Sciatic nerve (tissue), 2 donors: Measurements from ENCODE around the gene SORCS2. TPM values are rescaled to one million over a fixed set of nuclear protein-coding genes. Genes with fewer than 3 reads are reported as not detected.
A peak's percentile ranks its signal among the peaks of the same experiment; 100 is the strongest.

Source experiments
- ATAC-seq: fragments of 200-7000 bp; cut with Tn5 transposase; one replicate; pipeline ENCODE4 v1.9.1; 2020; ENCODE audit warnings: mild to moderate bottlenecking, moderate library complexity
- DNase-seq: peaks from one replicate; pipeline ENCODE4 v3.0.0-alpha.2; 2020; ENCODE audit warnings: low spot score
- intact Hi-C: fragments of 100-400 bp; cut with DNase I; formaldehyde crosslinking; loops from one replicate; pipeline ENCODE4 v1.14.2; 2022
- total RNA-seq: library from RNA; stranded (reverse); fragmentation: NEBNext Ultra II Directional; extraction: Animal tissue kit (Norgen Biotek cat#: 25700); gene quantifications from one replicate; pipeline ENCODE4 v1.2.1, GENCODE V29; 2021
- donor health status: DM: no; HTN: no; CAD: no.
- donor health status: DM: no; HTN: no; CAD: no.

SORCS2 gene
- total RNA-seq, 1 donor from 2014 or later, result 52.5 TPM

DNA sequence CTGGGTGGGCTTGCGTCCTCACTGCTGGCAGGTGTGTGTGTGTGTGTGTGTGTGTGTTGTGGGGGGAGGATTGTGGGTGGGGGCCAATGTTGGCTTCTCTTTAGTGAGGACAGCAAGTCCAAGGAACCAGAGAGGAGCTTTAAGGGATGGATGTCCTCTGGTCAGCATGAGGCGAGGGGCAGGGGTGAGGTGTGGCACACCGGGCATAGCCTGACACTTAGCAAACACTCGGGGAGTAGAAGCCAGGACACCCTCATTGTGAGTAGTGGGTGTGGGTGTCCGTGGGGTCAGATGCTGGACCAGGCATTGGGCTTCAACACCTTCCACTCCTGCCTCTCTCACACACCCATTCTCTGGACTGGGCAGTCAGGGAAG lies 2.8 kb downstream of the SORCS2 start:
- intact Hi-C loops, result no loop called here
- DNase-seq, result no peak
- ATAC-seq, result no peak

DNA sequence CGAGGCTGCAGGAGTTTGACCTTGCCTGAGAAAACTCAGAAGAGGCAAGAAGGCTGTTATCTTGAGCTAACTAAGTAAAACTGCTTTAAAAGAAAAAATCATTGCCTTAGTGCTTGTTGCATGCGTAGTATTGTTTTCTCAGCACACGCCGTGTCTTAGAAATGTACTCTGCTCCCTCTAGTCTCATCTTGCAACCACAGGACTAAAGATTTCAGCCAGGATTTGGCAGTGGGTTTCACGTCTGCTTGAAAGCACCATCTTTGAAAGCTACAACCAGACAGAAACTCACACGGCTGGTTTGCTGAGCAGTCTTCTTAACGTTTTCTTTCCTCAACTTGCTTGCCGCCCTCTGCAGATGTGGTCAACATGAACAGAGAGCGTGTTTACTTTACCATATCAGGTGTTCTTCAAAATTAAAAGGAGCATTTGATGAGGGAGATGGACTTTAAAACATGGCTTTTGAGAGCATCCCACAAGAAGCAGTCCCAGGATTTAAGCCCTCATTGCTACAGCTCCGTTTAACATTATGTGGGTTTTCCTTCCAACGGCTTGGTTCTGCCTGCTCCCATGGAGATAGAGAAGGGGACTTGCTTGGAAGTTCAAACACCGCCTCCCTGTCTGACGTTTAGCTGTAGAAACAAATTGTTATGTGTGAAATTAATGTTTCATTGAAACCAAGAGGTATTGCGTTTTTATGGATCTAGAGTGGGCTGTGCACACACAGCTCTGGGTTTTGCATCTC lies 3.4 kb downstream of the SORCS2 start:
- peak; percentile 35 for ATAC-seq
- no peak for DNase-seq
- intact Hi-C loops, result no loop called here

GRCh38 chr4:7196288-7196651 lies 3.9 kb downstream of the SORCS2 start:
- ATAC-seq (no peak), DNase-seq (no peak)
- intact Hi-C loops, result no loop called here

DNA sequence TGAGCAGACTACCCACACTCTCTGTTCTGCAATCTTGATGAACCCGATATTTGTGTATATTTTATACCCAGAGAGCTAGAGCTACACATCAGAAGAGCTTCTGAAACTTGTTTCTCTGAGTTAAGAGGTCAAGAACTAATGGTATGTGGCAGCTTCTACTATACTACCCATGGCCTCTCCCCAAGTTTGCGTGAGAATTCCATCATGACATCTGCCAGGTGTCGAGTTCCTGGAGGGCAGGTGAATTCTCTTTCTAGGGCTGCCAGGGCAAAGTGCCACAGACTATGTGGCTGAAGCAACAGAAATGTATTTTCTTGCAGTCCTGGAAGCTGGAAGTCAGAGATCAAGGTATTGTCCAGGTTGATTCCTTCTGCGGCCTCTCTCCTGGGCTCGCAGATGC lies 4.4 kb downstream of the SORCS2 start:
- intact Hi-C loops, result no loop called here
- ATAC-seq (no peak), DNase-seq (no peak)

DNA sequence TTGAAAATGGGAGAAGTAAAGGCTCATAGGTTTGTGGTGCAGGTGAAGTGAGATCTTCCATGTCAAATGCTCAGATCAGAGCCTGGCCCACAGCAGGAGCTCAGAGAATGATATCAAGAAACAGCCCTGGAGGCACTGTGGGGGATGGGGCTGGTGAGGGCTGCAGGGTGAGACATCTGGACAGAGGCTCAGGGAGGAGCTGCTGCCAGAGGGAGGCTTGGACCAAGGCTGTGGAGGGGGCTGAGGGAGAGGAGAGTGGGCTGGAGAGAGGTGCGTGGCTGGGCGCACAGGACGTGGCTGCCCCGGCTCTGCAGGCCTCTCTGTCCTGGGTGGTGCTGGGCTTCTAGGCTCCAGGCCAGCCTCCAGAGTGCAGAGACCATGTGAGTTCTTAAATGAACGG lies 5.6 kb downstream of the SORCS2 start:
- ATAC-seq (no peak), DNase-seq (no peak)
- intact Hi-C loops, result no loop called here

DNA sequence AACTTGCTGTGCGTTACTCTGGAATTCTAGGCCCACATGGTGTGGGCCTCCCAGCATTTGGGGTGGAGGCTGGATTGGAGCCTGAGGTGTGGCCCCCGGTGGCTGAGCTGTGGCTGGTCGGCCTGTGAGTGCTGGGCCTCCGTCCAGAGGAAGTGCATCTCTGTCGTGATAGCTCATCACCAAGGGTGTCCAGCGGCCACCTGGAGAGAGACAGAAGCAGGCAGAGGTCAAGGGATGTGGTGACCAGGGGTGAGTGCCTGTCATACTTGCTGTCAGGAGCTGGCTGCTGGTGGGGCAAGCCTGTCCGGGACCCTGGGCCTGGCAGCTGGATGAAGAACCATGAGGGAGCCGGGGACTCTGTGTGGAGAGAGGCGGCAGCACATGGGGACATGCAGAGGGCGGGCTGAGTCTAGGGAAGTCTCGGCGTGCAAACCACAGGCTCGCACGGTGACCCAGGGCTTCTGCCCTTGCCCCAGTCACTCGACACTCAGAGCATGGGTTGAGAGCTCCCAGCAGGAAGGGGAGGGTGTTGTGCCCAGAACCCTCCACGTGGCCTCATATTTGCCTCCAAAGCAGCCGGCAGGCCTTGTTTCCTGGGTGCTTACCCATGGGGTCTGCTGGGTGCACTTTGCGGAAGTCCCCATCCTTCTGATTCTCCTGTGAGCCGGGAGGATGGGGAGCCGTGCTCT lies 6.2 kb downstream of the SORCS2 start:
- DNase-seq, result no peak
- intact Hi-C loops, result no loop called here
- ATAC-seq, result peak; percentile 5

- ATAC-seq (peak; percentile 70), DNase-seq (peak; percentile 69)
- intact Hi-C loops, result no loop called here
Measured at GRCh38 chr4:7199129-7199725, 6.9 kb downstream of the SORCS2 start.

GRCh38 chr4:7199771-7200441 lies 7.6 kb downstream of the SORCS2 start:
- peak; percentile 51 for DNase-seq
- intact Hi-C loops, result no loop called here
- no peak for ATAC-seq

GRCh38 chr4:7200801-7201200 lies 8.5 kb downstream of the SORCS2 start:
- ATAC-seq (no peak), DNase-seq (peak; percentile 50)
- intact Hi-C loops, result no loop called here

DNA sequence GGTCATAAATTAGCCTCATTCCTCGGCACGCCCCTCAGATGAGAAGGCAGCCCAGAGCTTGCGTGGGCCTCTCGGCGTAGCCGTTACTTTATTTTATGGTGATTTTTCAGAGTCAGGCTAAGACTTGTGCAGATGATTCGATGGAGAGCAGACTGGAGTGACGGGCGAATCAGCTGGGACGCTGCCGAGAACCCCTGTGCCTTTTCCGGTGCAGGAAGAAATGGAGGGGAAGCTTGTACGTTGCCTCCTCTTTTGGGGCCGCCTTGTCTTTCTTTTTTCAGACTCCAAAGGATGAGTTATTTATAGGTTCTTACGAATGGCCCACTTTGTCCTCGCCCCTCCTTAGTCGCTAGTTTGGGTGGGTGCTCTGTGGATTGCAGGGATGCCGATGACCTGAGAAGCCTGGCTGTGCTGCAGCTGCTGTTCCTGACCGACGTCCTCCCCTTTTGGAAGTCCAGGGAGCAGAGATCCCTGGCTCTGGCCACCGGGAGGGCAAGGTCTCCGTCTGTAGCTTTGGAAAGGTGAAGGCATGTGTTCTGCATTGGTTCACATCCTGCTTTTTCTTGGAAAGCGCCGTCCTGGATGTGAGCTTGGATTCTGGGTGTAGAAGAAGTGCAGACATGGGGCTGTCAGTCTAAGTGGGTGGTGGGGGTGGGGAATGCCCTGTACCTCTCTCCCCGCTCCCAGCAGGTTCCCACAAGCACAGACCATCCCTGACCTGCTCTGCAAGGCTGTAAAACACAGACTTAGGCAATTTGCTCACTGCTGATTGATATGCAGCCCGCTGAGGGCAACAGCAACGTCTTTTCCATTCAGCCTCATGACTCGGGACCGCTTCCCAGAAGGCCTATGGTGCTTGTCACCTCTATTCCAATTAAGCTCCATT lies 9.3 kb downstream of the SORCS2 start:
- peak; percentile 51 for DNase-seq
- intact Hi-C loops, result no loop called here
- ATAC-seq, result peak; percentile 18

DNA sequence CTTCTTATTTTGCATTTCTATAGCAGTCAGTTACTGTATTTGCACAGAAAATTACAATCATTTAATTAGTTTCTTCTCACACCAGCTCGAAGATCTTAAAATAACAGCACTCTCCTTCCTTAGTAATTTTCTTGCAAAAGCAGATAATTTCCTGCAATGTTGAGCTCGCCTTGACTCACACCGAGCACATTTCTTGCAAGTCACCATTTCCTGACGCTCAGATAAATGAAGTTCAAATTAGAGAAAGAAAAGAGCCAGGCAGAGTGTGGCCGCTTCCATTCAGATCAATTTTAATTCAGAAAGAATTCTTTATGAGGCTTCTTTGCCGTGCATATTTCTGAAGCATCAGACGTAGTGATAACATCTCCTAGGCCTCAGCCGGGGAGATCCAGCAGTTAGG lies 10.1 kb downstream of the SORCS2 start:
- ATAC-seq (no peak), DNase-seq (no peak)
- intact Hi-C loops, result no loop called here

GRCh38 chr4:7204656-7205387 lies 12.5 kb downstream of the SORCS2 start:
- ATAC-seq (no peak), DNase-seq (no peak)
- intact Hi-C loops, result no loop called here

- no peak for DNase-seq
- intact Hi-C loops, result no loop called here
- peak; percentile 35 for ATAC-seq
Measured at GRCh38 chr4:7206385-7206784, 14.0 kb downstream of the SORCS2 start.

DNA sequence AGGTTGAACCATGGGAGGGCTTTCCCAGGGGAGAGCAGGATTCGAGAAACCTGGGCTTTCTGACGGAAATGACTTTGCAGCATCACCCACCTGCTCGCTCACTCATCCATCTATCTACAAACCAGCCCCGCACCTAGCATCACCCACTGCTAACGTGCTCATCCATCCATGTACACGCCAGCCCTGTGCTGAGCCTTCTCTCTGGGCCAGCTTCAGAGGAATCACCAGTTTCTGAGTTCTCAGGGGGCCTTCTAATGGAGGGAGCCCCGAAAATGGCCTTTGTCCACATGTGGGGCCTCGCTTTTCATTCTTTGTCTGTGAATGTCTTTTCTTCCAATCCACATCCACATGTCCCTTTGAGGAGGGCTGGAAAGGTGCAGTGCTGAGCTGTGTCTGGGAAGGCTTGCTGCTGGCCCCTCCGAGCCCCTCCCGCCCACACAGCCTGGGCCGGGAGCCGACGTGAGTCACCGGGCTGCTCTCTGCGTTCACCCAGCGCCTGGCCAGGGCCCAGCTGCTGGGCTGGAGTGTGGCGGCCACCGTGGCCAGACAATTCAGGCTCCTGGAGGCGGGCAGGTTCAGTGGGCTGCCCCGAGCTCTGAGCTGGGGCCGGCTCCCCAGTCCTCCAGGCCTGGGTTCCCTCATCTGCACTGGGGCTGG lies 14.7 kb downstream of the SORCS2 start:
- intact Hi-C loops, result no loop called here
- ATAC-seq, result peak; percentile 95
- peak; percentile 89 for DNase-seq

GRCh38 chr4:7207628-7208231 lies 15.4 kb downstream of the SORCS2 start:
- intact Hi-C loops, result no loop called here
- peak; percentile 24 for ATAC-seq
- DNase-seq, result no peak

- ATAC-seq (no peak), DNase-seq (no peak)
- intact Hi-C loops, result no loop called here
Measured at GRCh38 chr4:7208509-7209451, 16.4 kb downstream of the SORCS2 start.
